Liver (tissue), 9 donors: ENCODE data around the gene IARS1. TPM values are rescaled to one million over a fixed set of nuclear protein-coding genes. Genes with fewer than 3 reads are reported as not detected.

Experiments used
- DNase-seq: peaks from one replicate; pipeline ENCODE4 v3.0.0-alpha.2; 2017; ENCODE audit warnings: low spot score
- H3K27ac ChIP-seq, 2 donors: one replicate each; pipeline ENCODE4 v1.7.0; 2013; ENCODE audit warnings: inconsistent platforms in 2 of 2, low read length in 2 of 2, control low read depth in 1 of 2, low read depth in 1 of 2, mild to moderate bottlenecking in 1 of 2
- H3K27me3 ChIP-seq, 4 donors: one replicate each; pipeline versions ENCODE4 v1.6.1 to v1.7.0; 2013; ENCODE audit warnings: low read length in 3 of 4, inconsistent platforms in 1 of 4, mild to moderate bottlenecking in 1 of 4, moderate library complexity in 1 of 4; ENCODE audit not compliant: control insufficient read depth in 4 of 4, insufficient read depth in 4 of 4
- H3K36me3 ChIP-seq, 4 donors: one replicate each; pipeline versions ENCODE4 v1.6.1 to v1.7.0; 2013; ENCODE audit warnings: low read length in 3 of 4, mild to moderate bottlenecking in 3 of 4, low read depth in 1 of 4, moderate library complexity in 1 of 4; ENCODE audit not compliant: control insufficient read depth in 4 of 4, insufficient read depth in 3 of 4
- H3K4me1 ChIP-seq, 4 donors: one replicate each; pipeline versions ENCODE4 v1.6.1 to v1.7.0; 2013; ENCODE audit warnings: low read length in 3 of 4, mild to moderate bottlenecking in 3 of 4, moderate library complexity in 1 of 4; ENCODE audit not compliant: control insufficient read depth in 4 of 4, insufficient read depth in 4 of 4
- H3K4me3 ChIP-seq, 3 donors: one replicate each; pipeline versions ENCODE4 v1.6.1 to v1.7.0; 2013; ENCODE audit warnings: low read length in 3 of 3, control low read depth in 1 of 3, low read depth in 1 of 3, mild to moderate bottlenecking in 1 of 3
- H3K9ac ChIP-seq, 2 donors: one replicate each; pipeline ENCODE4 v1.7.0; 2013; ENCODE audit warnings: low read length in 2 of 2, mild to moderate bottlenecking in 2 of 2, moderate library complexity in 2 of 2, control low read depth in 1 of 2, low read depth in 1 of 2
- H3K9me3 ChIP-seq, 4 donors: one replicate each; pipeline versions ENCODE4 v1.6.1 to v1.7.0; 2013; ENCODE audit warnings: low read length in 3 of 4; ENCODE audit not compliant: control insufficient read depth in 4 of 4
- EGR1 ChIP-seq, 2 donors: IDR thresholded peaks; 2 replicates each; pipeline ENCODE4 v1.6.1; 2016 to 2018; ENCODE audit warnings: antibody characterized with exemption in 2 of 2, low read depth in 2 of 2
- FOXA1 ChIP-seq: IDR thresholded peaks from 2 replicates; pipeline ENCODE4 v1.6.1; 2016; ENCODE audit warnings: antibody characterized with exemption
- FOXA2 ChIP-seq: IDR thresholded peaks from 2 replicates; pipeline ENCODE4 v1.6.1; 2016; ENCODE audit warnings: antibody characterized with exemption
- GABPA ChIP-seq, 2 donors: IDR thresholded peaks in 1 of 2; conservative IDR thresholded peaks in 1 of 2; 2 replicates each; pipeline ENCODE4 v1.6.1; 2016; ENCODE audit warnings: antibody characterized with exemption in 2 of 2, mild to moderate bottlenecking in 1 of 2, moderate library complexity in 1 of 2
- HNF4A ChIP-seq, 2 donors: conservative IDR thresholded peaks; 2 replicates each; pipeline ENCODE4 v1.6.1; 2016; ENCODE audit warnings: antibody characterized with exemption in 2 of 2, mild to moderate bottlenecking in 2 of 2
- HNF4G ChIP-seq: IDR thresholded peaks from 2 replicates; pipeline ENCODE4 v1.6.1; 2016; ENCODE audit warnings: antibody characterized with exemption
- JUND ChIP-seq, 2 donors: IDR thresholded peaks; 2 replicates each; pipeline ENCODE4 v1.6.1; 2016; ENCODE audit warnings: antibody characterized with exemption in 2 of 2
- RAD21 ChIP-seq, 2 donors: IDR thresholded peaks; 2 replicates each; pipeline ENCODE4 v1.6.1; 2016; ENCODE audit warnings: antibody characterized with exemption in 2 of 2, mild to moderate bottlenecking in 2 of 2
- SP1 ChIP-seq: IDR thresholded peaks from 2 replicates; pipeline ENCODE4 v1.6.1; 2018; ENCODE audit warnings: antibody characterized with exemption, mild to moderate bottlenecking
- TAF1 ChIP-seq: conservative IDR thresholded peaks from 2 replicates; pipeline ENCODE4 v1.6.1; 2016; ENCODE audit warnings: antibody characterized with exemption, mild to moderate bottlenecking
- YY1 ChIP-seq: IDR thresholded peaks from 2 replicates; pipeline ENCODE4 v1.6.1; 2016; ENCODE audit warnings: antibody characterized with exemption, mild to moderate bottlenecking
- WGBS: extraction: QIAGEN DNeasy Blood & Tissue Kit; methylation state at CpG from one replicate; pipeline ENCODE4 v1.1.7; 2013; 5-methylcytosine and 5-hydroxymethylcytosine counted together
- polyA plus RNA-seq, 2 donors: library from polyadenylated mRNA; stranded (reverse) in 1 of 2; unstranded in 1 of 2; fragments of 200-250 nt in 1 of 2; fragments of >200 nt in 1 of 2; fragmentation: Nextera tagmentation in 1 of 2; extraction: Ambion mirVana in 1 of 2; gene quantifications; one replicate each; pipeline versions ENCODE4 v1.2.1 to v1.2.3, GENCODE V29; 2013 to 2015
- total RNA-seq, 2 donors: library from RNA; depleted of rRNA; stranded (reverse); fragments of >200 nt; gene quantifications; one replicate each; pipeline ENCODE4 v1.2.3, GENCODE V29; 2014
- TF ChIP-seq, protein P1 (sequence below): IDR thresholded peaks from 2 replicates; pipeline ENCODE4 v1.6.1; 2016; ENCODE audit warnings: antibody characterized with exemption
- TF ChIP-seq, protein P2 (sequence below): IDR thresholded peaks from 2 replicates; pipeline ENCODE4 v1.6.1; 2016; ENCODE audit warnings: antibody characterized with exemption
- TF ChIP-seq, protein P3 (sequence below): fragments of 150-350 bp; IDR thresholded peaks from 2 replicates; pipeline ENCODE4 v1.5.1; 2017; ENCODE audit warnings: improper control_type of control experiment, low read depth, low read length; ENCODE audit not compliant: missing input control
- TF ChIP-seq, protein P4 (sequence below): IDR thresholded peaks from 2 replicates; pipeline ENCODE4 v1.6.1; 2016; ENCODE audit warnings: antibody characterized with exemption
- TF ChIP-seq, protein P5 (sequence below): IDR thresholded peaks from 2 replicates; pipeline ENCODE4 v1.6.1; 2016; ENCODE audit warnings: antibody characterized with exemption, mild to moderate bottlenecking
- donor health status: healthy.
- donor health status: healthy.
- donor health status: healthy.
- donor health status: healthy.
- donor health status: healthy.

The IARS1 gene
- total and polyA plus RNA-seq, 4 donors = 24.8 to 81.7 (median 49.6) TPM

DNA sequence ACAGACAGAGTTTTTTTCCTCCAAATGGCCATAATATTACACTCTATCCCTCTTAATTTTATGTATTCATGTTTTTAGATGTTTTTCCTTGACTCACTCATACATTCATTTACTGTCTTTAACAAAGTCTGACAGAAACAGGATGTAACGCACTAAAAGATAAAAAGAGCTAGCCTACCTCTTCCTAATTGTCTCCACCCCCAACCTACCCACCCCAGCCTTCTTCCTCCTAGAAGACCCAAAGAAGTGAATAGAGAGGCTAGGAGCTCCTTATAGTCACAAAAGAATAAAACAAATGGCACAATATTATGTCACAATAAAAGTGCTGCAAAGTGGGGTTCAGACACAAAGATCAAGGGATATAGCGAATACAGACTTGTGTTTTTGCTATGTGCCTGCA is 30.9 kb upstream of the IARS1 start:
- H3K27ac ChIP-seq = peak overlapping the region in 1 of 2 donors; percentile 94

DNA sequence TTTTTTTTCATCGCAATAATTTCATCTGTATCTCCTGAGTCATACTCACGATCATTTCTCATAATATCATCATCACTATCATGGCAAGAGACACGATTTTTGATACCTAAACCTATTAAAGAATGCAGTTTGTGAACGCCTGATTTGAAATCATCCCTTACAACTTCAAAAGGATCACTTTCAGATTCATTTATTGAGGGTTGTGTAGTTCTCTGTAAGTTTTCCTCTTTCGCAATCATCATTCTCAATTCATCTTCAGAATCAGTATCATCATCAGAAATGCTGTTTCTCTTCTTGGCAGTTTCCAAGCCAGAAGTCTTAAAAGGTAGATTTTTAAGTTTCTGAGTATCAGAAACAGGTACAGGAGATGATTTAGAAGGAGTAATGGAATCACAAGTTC is 22.0 kb upstream of the IARS1 start:
- peaks cover 16 to 59% (median 43%) of the 10 kb centered on the region in 4 donors for H3K36me3 ChIP-seq
- H3K9me3 ChIP-seq = no peaks in the 10 kb centered on the region
- H3K27ac ChIP-seq = no peak overlapping the region
- no peaks in the 10 kb centered on the region for H3K4me1 ChIP-seq
- WGBS = 96% methylated on average over 5 of the region's 5 CpGs
- no peak overlapping the region for H3K4me3 ChIP-seq
- H3K27me3 ChIP-seq = no peaks in the 10 kb centered on the region
- DNase-seq = no peak
- no peak for TF ChIP-seq YY1
- no peak for TF ChIP-seq FOXA2
- TF ChIP-seq, protein P1, sequence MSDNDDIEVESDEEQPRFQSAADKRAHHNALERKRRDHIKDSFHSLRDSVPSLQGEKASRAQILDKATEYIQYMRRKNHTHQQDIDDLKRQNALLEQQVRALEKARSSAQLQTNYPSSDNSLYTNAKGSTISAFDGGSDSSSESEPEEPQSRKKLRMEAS = no peak
- no peak for TF ChIP-seq FOXA1
- no peak for TF ChIP-seq RAD21 (IDR thresholded peaks at IDR 0.05)
- TF ChIP-seq JUND (IDR thresholded peaks at IDR 0.05) = no peak
- TF ChIP-seq, protein P2, sequence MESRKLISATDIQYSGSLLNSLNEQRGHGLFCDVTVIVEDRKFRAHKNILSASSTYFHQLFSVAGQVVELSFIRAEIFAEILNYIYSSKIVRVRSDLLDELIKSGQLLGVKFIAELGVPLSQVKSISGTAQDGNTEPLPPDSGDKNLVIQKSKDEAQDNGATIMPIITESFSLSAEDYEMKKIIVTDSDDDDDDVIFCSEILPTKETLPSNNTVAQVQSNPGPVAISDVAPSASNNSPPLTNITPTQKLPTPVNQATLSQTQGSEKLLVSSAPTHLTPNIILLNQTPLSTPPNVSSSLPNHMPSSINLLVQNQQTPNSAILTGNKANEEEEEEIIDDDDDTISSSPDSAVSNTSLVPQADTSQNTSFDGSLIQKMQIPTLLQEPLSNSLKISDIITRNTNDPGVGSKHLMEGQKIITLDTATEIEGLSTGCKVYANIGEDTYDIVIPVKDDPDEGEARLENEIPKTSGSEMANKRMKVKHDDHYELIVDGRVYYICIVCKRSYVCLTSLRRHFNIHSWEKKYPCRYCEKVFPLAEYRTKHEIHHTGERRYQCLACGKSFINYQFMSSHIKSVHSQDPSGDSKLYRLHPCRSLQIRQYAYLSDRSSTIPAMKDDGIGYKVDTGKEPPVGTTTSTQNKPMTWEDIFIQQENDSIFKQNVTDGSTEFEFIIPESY = no peak
- no peak for TF ChIP-seq GABPA (IDR thresholded peaks at IDR 0.05 in 1 of 2, conservative IDR thresholded peaks at IDR 0.05 in 1 of 2)
- TF ChIP-seq HNF4G = no peak
- H3K9ac ChIP-seq = no peak overlapping the region

More for the DNA sequence above, 30.9 kb upstream of the IARS1 start:
- WGBS = 27% methylated on average over 2 of the region's 2 CpGs
- Histone ChIP-seq H3K27me3 (no peaks in the 10 kb centered on the region), H3K36me3 (peaks cover 7 to 24% (median 18%) of the 10 kb centered on the region in 4 donors), H3K9me3 (no peaks in the 10 kb centered on the region), H3K4me1 (peaks cover 0 to 20% (median 18%) of the 10 kb centered on the region in 4 donors), H3K4me3 (peak overlapping the region; percentile 55 to 100 (median 99)), H3K9ac (peak overlapping the region; percentile 86 to 95)
- DNase-seq = no peak
- TF ChIP-seq RAD21 (IDR thresholded peaks at IDR 0.05) = no peak
- TF ChIP-seq TAF1 = no peak
- TF ChIP-seq EGR1 (IDR thresholded peaks at IDR 0.05; ENCODE audit: low read depth in 2 of 2) = no peak

DNA sequence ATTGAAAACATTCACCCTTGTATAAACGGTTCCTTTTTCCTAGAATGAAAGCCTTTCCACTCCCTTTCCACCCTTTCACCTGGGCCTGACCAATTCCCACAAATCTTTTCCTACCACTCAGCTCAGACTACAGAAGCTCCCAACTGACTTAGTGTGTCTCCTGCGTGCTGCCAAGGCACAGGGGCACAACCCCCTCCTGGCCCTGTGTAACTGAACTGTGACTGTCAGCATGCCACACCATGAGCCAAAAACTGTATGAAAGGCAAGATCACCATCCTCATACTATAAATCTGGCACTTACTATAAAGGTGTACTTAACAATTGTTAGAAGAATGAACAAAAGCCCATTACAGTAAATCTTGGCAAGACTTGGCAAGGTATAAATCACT is 20.1 kb upstream of the IARS1 start:
- no peaks in the 10 kb centered on the region for H3K27me3 ChIP-seq
- H3K4me3 ChIP-seq = no peak overlapping the region
- WGBS = 84% methylated on average over 2 of the region's 2 CpGs
- no peaks in the 10 kb centered on the region for H3K9me3 ChIP-seq
- no peak overlapping the region for H3K9ac ChIP-seq
- no peak for TF ChIP-seq GABPA (IDR thresholded peaks at IDR 0.05 in 1 of 2, conservative IDR thresholded peaks at IDR 0.05 in 1 of 2)
- TF ChIP-seq TAF1 = no peak
- TF ChIP-seq, protein P3, sequence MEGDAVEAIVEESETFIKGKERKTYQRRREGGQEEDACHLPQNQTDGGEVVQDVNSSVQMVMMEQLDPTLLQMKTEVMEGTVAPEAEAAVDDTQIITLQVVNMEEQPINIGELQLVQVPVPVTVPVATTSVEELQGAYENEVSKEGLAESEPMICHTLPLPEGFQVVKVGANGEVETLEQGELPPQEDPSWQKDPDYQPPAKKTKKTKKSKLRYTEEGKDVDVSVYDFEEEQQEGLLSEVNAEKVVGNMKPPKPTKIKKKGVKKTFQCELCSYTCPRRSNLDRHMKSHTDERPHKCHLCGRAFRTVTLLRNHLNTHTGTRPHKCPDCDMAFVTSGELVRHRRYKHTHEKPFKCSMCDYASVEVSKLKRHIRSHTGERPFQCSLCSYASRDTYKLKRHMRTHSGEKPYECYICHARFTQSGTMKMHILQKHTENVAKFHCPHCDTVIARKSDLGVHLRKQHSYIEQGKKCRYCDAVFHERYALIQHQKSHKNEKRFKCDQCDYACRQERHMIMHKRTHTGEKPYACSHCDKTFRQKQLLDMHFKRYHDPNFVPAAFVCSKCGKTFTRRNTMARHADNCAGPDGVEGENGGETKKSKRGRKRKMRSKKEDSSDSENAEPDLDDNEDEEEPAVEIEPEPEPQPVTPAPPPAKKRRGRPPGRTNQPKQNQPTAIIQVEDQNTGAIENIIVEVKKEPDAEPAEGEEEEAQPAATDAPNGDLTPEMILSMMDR = no peak
- no peak for TF ChIP-seq YY1
- no peak for TF ChIP-seq RAD21 (IDR thresholded peaks at IDR 0.05)
- TF ChIP-seq EGR1 (IDR thresholded peaks at IDR 0.05; ENCODE audit: low read depth in 2 of 2) = no peak
- TF ChIP-seq, protein P4, sequence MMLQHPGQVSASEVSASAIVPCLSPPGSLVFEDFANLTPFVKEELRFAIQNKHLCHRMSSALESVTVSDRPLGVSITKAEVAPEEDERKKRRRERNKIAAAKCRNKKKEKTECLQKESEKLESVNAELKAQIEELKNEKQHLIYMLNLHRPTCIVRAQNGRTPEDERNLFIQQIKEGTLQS = no peak
- no peak for TF ChIP-seq SP1
- TF ChIP-seq FOXA1 = no peak
- no peak for TF ChIP-seq FOXA2
- no peak for TF ChIP-seq HNF4A (conservative IDR thresholded peaks at IDR 0.05)
- TF ChIP-seq, protein P5, sequence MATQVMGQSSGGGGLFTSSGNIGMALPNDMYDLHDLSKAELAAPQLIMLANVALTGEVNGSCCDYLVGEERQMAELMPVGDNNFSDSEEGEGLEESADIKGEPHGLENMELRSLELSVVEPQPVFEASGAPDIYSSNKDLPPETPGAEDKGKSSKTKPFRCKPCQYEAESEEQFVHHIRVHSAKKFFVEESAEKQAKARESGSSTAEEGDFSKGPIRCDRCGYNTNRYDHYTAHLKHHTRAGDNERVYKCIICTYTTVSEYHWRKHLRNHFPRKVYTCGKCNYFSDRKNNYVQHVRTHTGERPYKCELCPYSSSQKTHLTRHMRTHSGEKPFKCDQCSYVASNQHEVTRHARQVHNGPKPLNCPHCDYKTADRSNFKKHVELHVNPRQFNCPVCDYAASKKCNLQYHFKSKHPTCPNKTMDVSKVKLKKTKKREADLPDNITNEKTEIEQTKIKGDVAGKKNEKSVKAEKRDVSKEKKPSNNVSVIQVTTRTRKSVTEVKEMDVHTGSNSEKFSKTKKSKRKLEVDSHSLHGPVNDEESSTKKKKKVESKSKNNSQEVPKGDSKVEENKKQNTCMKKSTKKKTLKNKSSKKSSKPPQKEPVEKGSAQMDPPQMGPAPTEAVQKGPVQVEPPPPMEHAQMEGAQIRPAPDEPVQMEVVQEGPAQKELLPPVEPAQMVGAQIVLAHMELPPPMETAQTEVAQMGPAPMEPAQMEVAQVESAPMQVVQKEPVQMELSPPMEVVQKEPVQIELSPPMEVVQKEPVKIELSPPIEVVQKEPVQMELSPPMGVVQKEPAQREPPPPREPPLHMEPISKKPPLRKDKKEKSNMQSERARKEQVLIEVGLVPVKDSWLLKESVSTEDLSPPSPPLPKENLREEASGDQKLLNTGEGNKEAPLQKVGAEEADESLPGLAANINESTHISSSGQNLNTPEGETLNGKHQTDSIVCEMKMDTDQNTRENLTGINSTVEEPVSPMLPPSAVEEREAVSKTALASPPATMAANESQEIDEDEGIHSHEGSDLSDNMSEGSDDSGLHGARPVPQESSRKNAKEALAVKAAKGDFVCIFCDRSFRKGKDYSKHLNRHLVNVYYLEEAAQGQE = no peak
- H3K4me1 ChIP-seq = no peaks in the 10 kb centered on the region
- H3K36me3 ChIP-seq = peaks cover 15 to 56% (median 41%) of the 10 kb centered on the region in 4 donors
- DNase-seq = no peak
- no peak overlapping the region for H3K27ac ChIP-seq
